IPS DF 4.7 (cell line): Measurements from ENCODE around the gene GRAMD1B.
"Not testable (repeated sequence)": the region's sequence is repeated elsewhere in the genome, so short reads cannot be mapped to it uniquely, and the experiment has no call there.

Source experiments
- DNase-seq: peaks from one replicate; pipeline ENCODE4 v3.0.0-alpha.2; 2013; ENCODE audit warnings: low spot score; ENCODE audit errors: extremely low read depth

Gene GRAMD1B

GRCh38 chr11:123443851-123444623 lies 14.0 kb downstream of the GRAMD1B start:
- DNase-seq, result no peak

- DNase-seq, result no peak
Observed at GRCh38 chr11:123448823-123449222, 18.8 kb downstream of the GRAMD1B start.

DNA sequence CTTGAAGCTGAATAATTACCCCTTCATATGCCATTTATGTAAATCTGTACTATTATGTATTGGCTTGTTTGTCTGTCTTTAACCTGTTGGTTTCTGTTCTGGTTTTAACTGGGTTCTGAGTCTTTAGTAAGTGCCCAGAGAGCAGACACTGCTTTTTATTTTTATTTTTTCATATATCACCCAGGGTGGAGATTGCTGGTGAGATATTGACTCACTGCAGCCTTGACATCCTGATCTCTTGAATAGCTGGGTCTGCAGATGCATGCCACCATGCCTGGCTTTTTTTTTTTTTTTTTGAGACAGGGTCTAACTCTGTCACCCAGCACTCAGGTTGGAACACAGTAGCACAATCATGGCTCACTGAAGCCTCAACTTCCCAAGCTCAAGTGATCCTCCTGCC lies 19.4 kb downstream of the GRAMD1B start:
- DNase-seq, result no peak

DNA sequence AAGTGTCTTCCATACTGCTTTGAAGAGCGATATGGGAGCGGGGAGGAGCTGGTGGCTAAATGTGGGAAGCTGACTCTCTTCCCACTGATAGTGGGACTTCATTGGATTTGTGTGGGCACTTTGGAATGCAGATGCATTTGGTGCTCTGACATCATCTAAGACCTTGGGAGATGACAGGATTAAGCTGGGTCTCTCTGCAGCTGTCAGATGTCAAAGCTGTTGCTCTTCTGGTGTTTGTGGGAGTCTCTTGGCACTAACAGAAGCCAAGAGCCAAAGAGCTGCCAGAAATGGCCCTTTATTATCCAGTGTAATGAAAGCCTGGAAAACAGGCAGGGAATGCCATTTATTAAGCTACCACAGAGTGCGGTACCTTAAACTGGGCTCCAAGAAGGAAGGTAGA lies 20.6 kb downstream of the GRAMD1B start:
- no peak for DNase-seq

- no peak for DNase-seq
Observed at GRCh38 chr11:123451183-123451781, 21.2 kb downstream of the GRAMD1B start.

- no peak for DNase-seq
Observed at GRCh38 chr11:123452794-123453193, 22.7 kb downstream of the GRAMD1B start.

DNA sequence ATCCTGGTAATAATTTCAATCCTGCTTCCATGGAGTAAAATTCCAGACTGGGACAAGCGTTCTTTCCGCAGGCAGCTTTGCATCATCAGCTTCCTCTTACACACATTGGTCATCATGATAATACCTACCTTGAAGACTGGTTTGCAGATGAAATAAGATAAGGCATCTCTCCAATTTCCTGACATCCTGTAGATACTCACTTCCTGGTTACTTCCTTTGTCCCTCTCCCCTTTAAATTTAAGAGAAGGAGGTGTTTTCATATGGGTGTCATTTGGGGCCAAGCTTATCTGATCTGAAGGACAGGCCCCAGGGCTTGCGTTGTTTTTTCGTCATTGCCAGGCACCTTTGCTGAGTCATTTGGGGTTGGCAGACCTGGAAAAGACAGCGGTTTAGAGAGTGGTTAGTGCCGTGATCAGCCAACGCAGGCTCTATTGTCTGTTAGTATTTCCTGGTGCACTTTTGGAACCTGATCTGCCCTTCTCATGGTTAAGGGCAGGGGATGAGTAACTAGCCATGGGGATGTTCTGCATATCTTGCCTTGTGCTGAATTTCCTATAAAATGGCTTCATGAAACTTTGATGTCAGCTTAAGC lies 24.1 kb downstream of the GRAMD1B start:
- no peak for DNase-seq

GRCh38 chr11:123454796-123455195 lies 24.7 kb downstream of the GRAMD1B start:
- DNase-seq, result no peak

GRCh38 chr11:123456448-123456847 lies 26.4 kb downstream of the GRAMD1B start:
- DNase-seq, result not testable (repeated sequence)

DNA sequence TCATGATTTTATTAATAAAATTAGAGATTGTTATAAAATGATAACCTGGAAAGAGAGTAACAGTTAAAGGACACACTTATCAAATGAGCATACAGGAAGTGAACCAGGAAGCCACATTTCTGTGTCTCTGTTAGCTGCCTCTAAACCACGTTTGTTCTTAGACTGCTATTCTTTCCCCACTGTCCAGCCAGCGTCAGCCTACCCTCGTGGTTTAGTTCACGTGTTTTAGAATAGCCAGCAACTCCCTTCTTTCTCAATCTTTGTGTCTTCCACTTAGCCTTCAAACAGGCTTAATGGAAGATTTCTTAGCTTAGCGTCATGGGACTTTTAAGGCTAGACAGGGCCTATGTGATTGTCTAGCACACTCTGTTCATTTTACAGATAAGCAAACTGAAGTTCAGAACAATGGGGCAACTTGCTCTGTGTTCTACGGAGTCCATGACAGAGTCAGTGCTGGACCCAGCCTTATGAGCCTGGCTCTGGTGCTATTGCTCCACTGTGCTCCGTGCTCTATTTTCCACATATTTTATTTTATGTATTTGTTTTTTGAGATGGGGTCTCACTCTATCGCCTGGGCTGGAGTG lies 27.2 kb downstream of the GRAMD1B start:
- DNase-seq, result no peak

GRCh38 chr11:123458501-123458900 lies 28.4 kb downstream of the GRAMD1B start:
- DNase-seq, result no peak

- no peak for DNase-seq
Observed at GRCh38 chr11:123460012-123460700, 30.1 kb downstream of the GRAMD1B start.

DNA sequence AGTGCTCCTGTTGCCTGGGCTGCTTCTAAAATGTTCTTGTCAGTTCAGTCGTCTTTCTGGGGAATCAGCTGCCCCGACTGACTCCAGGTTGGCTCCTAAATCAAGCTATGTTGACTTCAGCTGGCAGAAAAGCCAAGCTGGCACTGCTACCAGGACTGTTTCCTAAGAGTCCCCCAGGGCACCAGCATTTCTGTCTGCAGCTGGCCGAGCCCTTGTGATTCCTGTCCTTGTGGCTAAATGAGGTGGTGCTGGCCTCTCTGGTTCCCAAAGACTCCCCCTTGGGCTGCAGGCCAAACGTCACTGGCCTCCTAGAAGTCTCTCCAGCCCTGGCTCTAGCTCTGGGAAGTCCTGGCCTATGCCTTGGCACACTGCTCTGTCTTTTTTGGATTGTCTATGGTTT lies 31.1 kb downstream of the GRAMD1B start:
- no peak for DNase-seq

DNA sequence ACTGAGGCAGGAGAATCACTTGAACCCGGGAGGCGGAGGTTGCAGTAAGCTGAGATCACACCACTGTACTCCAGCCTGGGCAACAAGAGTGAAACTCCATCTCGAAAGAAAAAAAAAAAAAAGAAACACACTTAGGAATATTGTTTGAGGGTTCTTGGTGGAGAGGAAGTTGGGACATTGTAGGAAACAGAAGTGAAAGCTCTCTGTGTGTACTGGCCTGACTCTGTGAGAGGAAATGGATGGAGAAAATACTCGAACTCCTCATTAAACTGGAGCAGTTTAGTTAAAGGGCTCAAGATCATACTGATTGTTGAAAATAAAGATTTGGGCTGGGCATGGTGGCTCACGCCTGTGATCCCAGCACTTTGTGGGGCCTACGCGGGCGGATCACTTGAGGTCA lies 35.6 kb downstream of the GRAMD1B start:
- not testable (repeated sequence) for DNase-seq

DNA sequence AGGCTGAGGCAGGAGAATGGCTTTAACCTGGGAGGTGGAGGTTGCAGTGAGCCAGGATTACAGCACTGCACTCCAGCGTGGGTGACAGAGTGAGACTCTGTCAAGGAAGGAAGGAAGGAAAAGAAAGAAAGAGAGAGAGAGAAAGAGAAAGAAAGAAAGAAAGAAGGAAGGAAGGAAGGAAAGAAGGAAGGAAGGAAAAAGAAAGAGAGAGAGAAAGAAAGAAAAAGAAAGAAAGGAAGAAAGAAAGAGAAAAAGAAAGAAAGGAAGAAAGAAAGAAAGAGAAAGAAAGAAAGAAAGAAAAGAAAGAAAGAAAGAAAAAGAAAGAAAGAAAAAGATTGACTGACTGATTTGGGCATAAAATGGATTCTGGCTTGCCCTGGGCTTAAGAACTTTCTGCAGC lies 36.1 kb downstream of the GRAMD1B start:
- not testable (repeated sequence) for DNase-seq

- no peak for DNase-seq
Observed at GRCh38 chr11:123469089-123469488, 39.0 kb downstream of the GRAMD1B start.

DNA sequence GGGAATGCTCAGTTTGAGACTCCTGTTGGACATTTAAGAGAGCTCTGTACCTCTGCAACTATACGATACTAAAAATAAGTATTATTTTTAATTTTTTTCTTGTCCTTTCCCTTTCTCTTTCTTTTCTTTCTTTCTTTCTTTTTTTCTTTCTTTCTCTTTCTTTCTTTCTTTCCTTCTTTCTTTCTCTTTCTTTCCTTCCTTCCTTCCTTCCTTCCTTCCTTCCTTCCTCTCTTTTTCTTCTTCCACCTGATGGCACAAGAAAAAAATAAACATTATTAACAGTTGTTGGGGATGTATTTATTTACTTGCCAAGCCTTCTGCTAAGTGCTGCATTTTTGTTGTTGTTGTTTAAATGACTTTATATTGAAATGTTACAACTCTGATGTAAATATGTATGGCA lies 39.5 kb downstream of the GRAMD1B start:
- no peak for DNase-seq

GRCh38 chr11:123470842-123471241 lies 40.8 kb downstream of the GRAMD1B start:
- no peak for DNase-seq

DNA sequence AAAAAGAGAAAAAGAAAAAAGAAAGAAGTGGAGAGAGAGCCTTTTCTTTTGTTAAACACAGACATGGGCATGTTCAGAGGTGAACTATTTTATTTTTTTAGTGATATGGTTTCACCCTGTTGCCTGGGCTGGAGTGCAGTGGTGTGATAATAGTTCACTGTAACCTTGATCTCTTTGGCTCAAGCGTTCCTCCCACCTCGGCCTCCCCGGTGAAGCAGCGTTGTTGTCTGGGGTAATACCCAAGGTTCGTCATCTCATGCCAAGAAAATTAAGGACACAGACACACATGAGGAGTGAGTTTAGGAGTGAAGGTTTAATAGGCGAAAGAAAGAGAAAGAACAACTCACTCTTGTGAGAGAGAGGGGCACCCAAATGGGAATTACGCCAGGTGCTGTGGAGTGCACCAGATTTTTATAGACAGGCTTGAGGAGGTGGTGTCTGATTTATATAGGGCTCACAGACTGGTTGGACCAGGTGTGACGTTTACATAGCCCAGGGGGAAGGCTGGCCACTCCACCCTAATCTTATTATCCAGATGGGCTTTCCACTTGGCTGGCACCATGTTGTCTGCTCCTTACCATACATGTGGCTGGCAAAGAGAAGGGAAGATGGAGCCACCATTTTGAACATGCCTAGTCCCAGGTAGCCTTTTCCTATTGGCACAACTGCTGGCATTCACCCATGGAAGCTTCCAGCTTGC lies 42.3 kb downstream of the GRAMD1B start:
- DNase-seq, result no peak

DNA sequence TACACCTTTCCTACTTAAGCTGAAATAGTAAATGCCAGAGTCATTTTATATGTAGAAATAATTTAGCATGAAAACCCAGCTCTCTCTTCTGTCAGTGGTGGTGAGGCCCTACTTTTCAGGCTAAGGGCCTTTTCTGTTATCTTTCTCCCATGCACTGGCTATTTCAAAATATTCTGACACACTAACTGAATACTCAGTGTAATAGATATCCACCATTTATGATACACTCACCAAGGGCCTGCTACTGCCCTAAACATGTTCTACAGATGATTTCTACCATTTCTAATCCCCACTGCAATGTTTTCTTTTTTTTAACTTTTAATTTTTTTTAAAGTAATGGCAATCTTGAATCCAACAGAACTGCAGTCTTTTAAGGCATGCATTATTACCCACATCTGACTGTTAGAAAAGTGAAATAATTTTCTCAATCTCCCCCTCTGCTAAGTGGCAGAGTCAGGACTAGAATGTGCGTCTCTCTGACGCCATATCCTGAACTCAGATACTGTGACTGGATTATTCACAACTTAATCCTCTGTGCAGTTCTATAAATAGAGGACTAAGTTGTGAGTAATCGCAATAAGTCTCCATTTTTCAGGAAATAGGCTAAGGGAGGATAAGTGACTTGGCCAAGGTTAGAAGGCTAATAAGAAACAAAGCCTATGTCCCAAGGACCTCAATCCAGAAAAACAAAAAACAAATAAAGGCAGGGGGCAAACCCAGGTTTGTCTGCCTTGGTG lies 44.0 kb downstream of the GRAMD1B start:
- no peak for DNase-seq
